GM23338 (cell line): ENCODE data around the gene UBTF. TPM values are rescaled to one million over a fixed set of nuclear protein-coding genes. Genes with fewer than 3 reads are reported as not detected.

Experiments
- ATAC-seq: fragments of 200-7000 bp; cut with Tn5 transposase; 3 replicates; pipeline ENCODE4 v1.9.1; 2020
- DNase-seq: peaks from one replicate; pipeline ENCODE4 v3.0.0-alpha.2; 2015; ENCODE audit warnings: low spot score
- H2AFZ ChIP-seq: fragments of 200-600 bp; sonication (generic); 2 replicates; pipeline ENCODE4 v1.8.0; 2016; ENCODE audit warnings: antibody characterized with exemption, mild to moderate bottlenecking, moderate library complexity
- H3F3A ChIP-seq: fragments of 200-600 bp; sonication (generic); replicated peaks from 2 replicates; pipeline ENCODE4 v1.8.0; 2017; ENCODE audit warnings: antibody characterized with exemption, mixed run types, low read depth
- H3K27ac ChIP-seq: fragments of 200-600 bp; sonication (generic); 2 replicates; pipeline ENCODE4 v1.6.1; 2016; ENCODE audit warnings: low read depth
- H3K27me3 ChIP-seq: fragments of 200-600 bp; sonication (generic); 2 replicates; pipeline ENCODE4 v1.8.0; 2016; ENCODE audit warnings: mild to moderate bottlenecking, mixed run types, moderate library complexity; ENCODE audit not compliant: insufficient read depth
- H3K36me3 ChIP-seq: fragments of 200-600 bp; sonication (generic); 2 replicates; pipeline ENCODE4 v1.8.0; 2016; ENCODE audit warnings: mild to moderate bottlenecking; ENCODE audit not compliant: insufficient read depth
- H3K4me1 ChIP-seq: fragments of 200-600 bp; sonication (generic); 2 replicates; pipeline ENCODE4 v1.8.0; 2016; ENCODE audit warnings: mild to moderate bottlenecking, moderate library complexity; ENCODE audit not compliant: insufficient read depth
- H3K4me2 ChIP-seq: fragments of 200-600 bp; sonication (generic); 2 replicates; pipeline ENCODE4 v1.7.1; 2017; ENCODE audit warnings: mixed run types
- H3K4me3 ChIP-seq: fragments of 200-600 bp; sonication (generic); 2 replicates; pipeline ENCODE4 v1.6.1; 2016; ENCODE audit warnings: mixed run types
- H3K79me2 ChIP-seq: fragments of 200-600 bp; sonication (generic); replicated peaks from 2 replicates; pipeline ENCODE4 v1.8.0; 2017; ENCODE audit warnings: mild to moderate bottlenecking; ENCODE audit not compliant: insufficient read depth
- H3K9me2 ChIP-seq: fragments of 200-600 bp; sonication (generic); 2 replicates; pipeline ENCODE4 v1.8.0; 2017; ENCODE audit not compliant: insufficient read depth
- H4K20me1 ChIP-seq: fragments of 200-600 bp; sonication (generic); replicated peaks from 2 replicates; pipeline ENCODE4 v1.8.0; 2017; ENCODE audit warnings: mild to moderate bottlenecking; ENCODE audit not compliant: insufficient read depth
- H3K27ac Mint-ChIP-seq: 2 replicates; pipeline ENCODE4 v1.8.0; 2020; ENCODE audit warnings: inconsistent platforms, mild to moderate bottlenecking, moderate library complexity, mixed read lengths
- H3K27me3 Mint-ChIP-seq: 3 replicates; pipeline ENCODE4 v1.8.0; 2022; ENCODE audit warnings: low read depth, mild to moderate bottlenecking, moderate library complexity, mixed read lengths, inconsistent platforms; ENCODE audit not compliant: insufficient read depth, poor library complexity
- H3K36me3 Mint-ChIP-seq: 3 replicates; pipeline ENCODE4 v1.8.0; 2021; ENCODE audit warnings: low read depth, mild to moderate bottlenecking, inconsistent platforms, moderate library complexity, mixed read lengths
- H3K4me1 Mint-ChIP-seq: 3 replicates; pipeline ENCODE4 v1.8.0; 2020; ENCODE audit warnings: mild to moderate bottlenecking, inconsistent platforms, mixed read lengths
- H3K4me3 Mint-ChIP-seq: 3 replicates; pipeline ENCODE4 v1.8.0; 2021; ENCODE audit warnings: moderate library complexity, mild to moderate bottlenecking, inconsistent platforms, mixed read lengths
- H3K9me3 Mint-ChIP-seq: 3 replicates; pipeline ENCODE4 v1.8.0; 2020; ENCODE audit warnings: moderate library complexity, mild to moderate bottlenecking, inconsistent platforms, mixed read lengths
- CREB1 ChIP-seq: fragments of 250-450 bp; sonication (Bioruptor Pico); IDR thresholded peaks from 2 replicates; pipeline ENCODE4 v1.5.0; 2020; ENCODE audit warnings: low read depth, mild to moderate bottlenecking, moderate library complexity
- CTCF ChIP-seq, 2 experiments: fragments of 200-600 bp in 1 of 2; sonication (generic) in 1 of 2; conservative IDR thresholded peaks; 2 replicates each; pipeline versions ENCODE4 v1.5.1 to v1.6.1; 2016 to 2017; ENCODE audit warnings: antibody characterized with exemption in 2 of 2, low read depth in 2 of 2, mild to moderate bottlenecking in 2 of 2, moderate library complexity in 1 of 2
- ETS1 ChIP-seq: IDR thresholded peaks from 2 replicates; pipeline ENCODE4 v1.6.1; 2016; ENCODE audit warnings: antibody characterized with exemption
- EZH2 ChIP-seq: fragments of 200-600 bp; sonication (generic); IDR thresholded peaks from one replicate; pipeline ENCODE4 v1.8.0; 2017; ENCODE audit warnings: antibody characterized with exemption, mild to moderate bottlenecking, low read depth; ENCODE audit not compliant: unreplicated experiment
- EZH2phosphoT487 ChIP-seq: fragments of 200-600 bp; sonication (generic); IDR thresholded peaks from one replicate; pipeline ENCODE4 v1.8.1; 2018; ENCODE audit warnings: antibody characterized with exemption; ENCODE audit not compliant: unreplicated experiment
- JUNB ChIP-seq: IDR thresholded peaks from one replicate; pipeline ENCODE4 v1.6.1; 2016; ENCODE audit warnings: antibody characterized with exemption; ENCODE audit not compliant: unreplicated experiment
- NANOG ChIP-seq: IDR thresholded peaks from 2 replicates; pipeline ENCODE4 v1.6.1; 2016; ENCODE audit warnings: antibody characterized with exemption, borderline replicate concordance
- POLR2AphosphoS5 ChIP-seq: IDR thresholded peaks from 2 replicates; pipeline ENCODE4 v1.6.1; 2016; ENCODE audit warnings: antibody characterized with exemption, low read depth
- REST ChIP-seq: IDR thresholded peaks from one replicate; pipeline ENCODE4 v1.6.1; 2018; ENCODE audit warnings: antibody characterized with exemption; ENCODE audit not compliant: unreplicated experiment
- STAT1 ChIP-seq: IDR thresholded peaks from one replicate; pipeline ENCODE4 v1.6.1; 2016; ENCODE audit warnings: antibody characterized with exemption; ENCODE audit not compliant: unreplicated experiment
- ZNF114 ChIP-seq: fragments of 250-450 bp; sonication (Bioruptor Pico); IDR thresholded peaks from 2 replicates; pipeline ENCODE4 v1.5.0; 2020; ENCODE audit warnings: mild to moderate bottlenecking, moderate library complexity
- ZNF331 ChIP-seq: fragments of 250-450 bp; sonication (Bioruptor Pico); IDR thresholded peaks from 2 replicates; pipeline ENCODE4 v1.5.0; 2020; ENCODE audit warnings: low read depth, mild to moderate bottlenecking, moderate library complexity
- ZNF462 ChIP-seq: fragments of 250-450 bp; sonication (Bioruptor Pico); IDR thresholded peaks from 2 replicates; pipeline ENCODE4 v1.5.0; 2020; ENCODE audit warnings: mild to moderate bottlenecking, moderate library complexity
- polyA plus RNA-seq: library from polyadenylated mRNA; unstranded; fragments of >200 nt; fragmentation: Nextera tagmentation; extraction: Ambion mirVana; gene quantifications from 2 replicates; pipeline ENCODE4 v1.2.1, GENCODE V29; 2016
- total RNA-seq: library from RNA; depleted of rRNA; stranded (reverse); fragments of >200 nt; shearing (Covaris generic); gene quantifications from 2 replicates; pipeline ENCODE4 v1.2.3, GENCODE V29; 2014

The UBTF gene
- total and polyA plus RNA-seq, 2 experiments from 2014 or later: 29.9 to 62.2 TPM

- Histone ChIP-seq H4K20me1 (no peaks in the 10 kb centered on the region), H3K4me3 (no peak overlapping the region), H3K27me3 (no peaks in the 10 kb centered on the region), H3K79me2 (no peaks in the 10 kb centered on the region), H3K4me1 (no peaks in the 10 kb centered on the region), H3K4me2 (no peak overlapping the region), H3K36me3 (no peaks in the 10 kb centered on the region), H3K9me2 (no peaks in the 10 kb centered on the region), H2AFZ (no peak overlapping the region), H3F3A (no peaks in the 10 kb centered on the region), H3K27ac (no peak overlapping the region)
- no peaks in the 10 kb centered on the region for H3K4me1 Mint-ChIP-seq
- peaks cover 14% of the 10 kb centered on the region for H3K27me3 Mint-ChIP-seq
- peaks cover 6% of the 10 kb centered on the region; the same call in 1 of the 3 replicates for H3K36me3 Mint-ChIP-seq
- H3K27ac Mint-ChIP-seq: no peak overlapping the region
- TF ChIP-seq ETS1 (no peak), NANOG (no peak), POLR2AphosphoS5 (no peak), REST (no peak), ZNF462 (CRISPR knock-in tag) (no peak), CREB1 (CRISPR knock-in tag) (no peak), STAT1 (no peak), EZH2 (no peak), ZNF331 (CRISPR knock-in tag) (no peak), CTCF (conservative IDR thresholded peaks at IDR 0.05; ENCODE audit: low read depth in 2 of 2) (no peak), ZNF114 (CRISPR knock-in tag) (no peak), JUNB (no peak), EZH2phosphoT487 (no peak)
- peaks cover 14% of the 10 kb centered on the region; the same call in 2 of the 3 replicates for H3K9me3 Mint-ChIP-seq
- no peak overlapping the region for H3K4me3 Mint-ChIP-seq
- no peak for DNase-seq
- no peak for ATAC-seq
Measured at GRCh38 chr17:44233582-44233981, 14.1 kb upstream of the UBTF start.
